ENCODE data around the gene UNC119B.
"Not testable (repeated sequence)": the region's sequence is repeated elsewhere in the genome, so short reads cannot be mapped to it uniquely, and the experiment has no call there.

UNC119B gene

GRCh38 chr12:120710031-120710804 lies at the start of gene UNC119B:
TSS of gene UNC119B (plus strand) at chr12:120710458. CDS start at chr12:120710475, 17 bp downstream.
- DNase-seq: peak; percentile 69

DNA sequence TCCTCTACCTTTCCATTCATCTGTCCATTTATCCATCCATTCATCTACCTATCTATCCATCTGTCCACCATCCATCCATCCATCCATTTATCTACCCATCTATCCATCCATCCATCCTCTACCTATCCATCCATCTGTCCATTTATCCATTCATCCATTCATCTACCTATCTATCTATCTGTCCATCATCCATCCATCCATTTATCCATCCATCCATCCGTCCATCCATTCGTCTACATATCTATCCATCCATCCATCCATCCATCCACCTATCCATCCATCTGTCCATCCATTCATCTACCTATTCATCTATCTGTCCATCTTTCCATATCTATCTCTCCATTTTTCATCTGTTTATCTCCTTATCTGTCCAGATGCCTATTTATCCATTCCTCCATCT lies 48.8 kb upstream of the UNC119B start:
- DNase-seq: no peak

DNA sequence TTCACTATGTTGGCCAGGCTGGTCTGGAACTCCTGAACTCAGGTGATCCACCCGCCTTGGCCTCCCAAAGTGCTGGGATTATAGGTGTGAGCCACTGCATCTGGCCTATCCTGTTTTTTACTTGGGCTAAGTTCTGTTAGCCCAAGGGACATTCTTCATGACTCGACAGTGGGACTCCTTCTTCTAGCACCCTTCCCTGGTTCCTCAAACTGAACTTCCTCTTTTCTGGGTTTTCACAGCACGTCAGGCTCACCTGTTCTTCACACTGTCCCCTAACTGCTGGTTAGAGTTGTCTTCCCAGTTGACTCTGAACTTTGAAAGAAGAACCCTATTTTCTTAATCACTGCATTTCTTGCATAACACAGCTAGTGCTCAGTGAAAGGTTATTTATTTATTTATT lies 47.4 kb upstream of the UNC119B start:
- no peak for DNase-seq

DNA sequence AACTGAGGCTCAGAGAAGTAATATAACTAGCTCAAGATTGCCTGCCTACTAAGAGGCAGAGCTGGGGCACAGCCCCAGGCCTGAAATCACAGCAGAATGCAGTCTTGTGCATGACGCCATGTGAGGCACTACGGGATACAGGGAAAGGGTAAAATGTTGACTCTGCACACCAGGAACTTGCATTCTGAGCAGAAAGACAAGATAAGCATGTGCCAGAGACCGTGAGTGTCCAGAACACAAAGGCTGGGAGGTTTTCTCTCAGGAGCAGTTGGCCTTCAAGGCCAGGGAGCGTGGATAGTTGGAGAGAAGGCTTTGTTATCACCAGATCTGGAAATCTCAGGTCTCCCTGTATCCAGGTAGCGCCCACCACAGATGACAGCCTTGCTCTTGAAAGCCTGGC lies 46.5 kb upstream of the UNC119B start:
- DNase-seq: no peak

DNA sequence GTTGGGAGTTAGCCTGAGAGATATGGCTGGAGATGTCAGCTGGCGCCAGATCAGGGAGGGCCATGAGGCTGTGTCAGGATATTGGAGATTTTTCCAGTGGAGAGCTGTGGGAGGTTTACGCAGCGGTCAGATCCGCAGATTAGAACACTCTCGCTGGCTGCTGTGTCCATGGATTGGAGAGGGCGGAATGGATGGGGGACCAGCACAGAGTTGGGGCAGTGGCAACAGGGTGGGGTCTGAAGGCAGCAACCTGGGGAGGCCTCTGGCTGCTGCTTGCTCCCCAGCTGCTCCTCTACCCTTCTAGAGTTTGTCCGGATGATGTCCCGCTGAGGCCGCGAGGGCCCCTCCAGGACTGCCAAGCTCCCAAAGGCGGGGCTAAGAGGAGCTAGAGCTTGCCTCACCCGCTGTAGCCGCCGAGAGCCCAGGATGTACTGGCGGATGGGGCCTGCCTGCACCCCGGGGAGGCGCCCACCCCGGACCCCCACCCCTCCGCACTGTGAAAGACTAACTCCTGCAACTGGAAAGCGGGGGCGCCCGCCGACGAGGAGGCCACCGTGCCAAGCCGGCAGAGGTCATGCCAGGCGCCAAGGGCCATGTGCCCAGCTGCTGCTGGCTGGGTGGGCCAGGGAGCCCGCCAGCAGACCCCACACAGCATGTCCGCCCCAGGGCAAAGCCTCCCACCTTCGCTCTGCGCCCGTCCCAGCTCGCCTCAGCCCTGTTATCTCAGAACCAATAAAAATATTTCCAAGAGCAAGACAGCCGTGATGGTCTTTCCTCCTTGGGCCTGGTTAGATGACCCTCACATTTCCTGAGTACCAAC lies 43.5 kb upstream of the UNC119B start:
- no peak for DNase-seq

GRCh38 chr12:120668091-120668867 lies 42.0 kb upstream of the UNC119B start:
- no peak for DNase-seq

GRCh38 chr12:120668868-120669840 lies 41.1 kb upstream of the UNC119B start:
- no peak for DNase-seq

DNA sequence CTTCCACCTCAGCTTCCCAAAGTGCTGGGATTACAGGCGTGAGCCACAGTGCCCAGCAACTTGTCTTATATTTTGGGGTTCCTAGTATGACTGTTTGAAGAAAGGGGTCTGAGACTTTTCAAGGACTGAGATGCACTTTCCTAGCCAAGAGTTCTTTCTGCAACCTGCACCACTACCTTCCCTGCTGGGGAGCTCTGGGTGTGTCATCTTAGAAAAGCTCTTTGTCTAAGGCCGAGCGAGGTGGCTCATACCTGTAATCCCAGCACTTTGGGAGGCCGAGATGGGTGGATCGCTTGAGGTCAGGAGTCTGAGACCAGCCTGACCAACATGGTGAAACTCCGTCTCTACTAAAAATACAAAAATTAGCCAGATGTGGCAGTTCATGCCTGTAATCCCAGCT lies 40.0 kb upstream of the UNC119B start:
- not testable (repeated sequence) for DNase-seq

DNA sequence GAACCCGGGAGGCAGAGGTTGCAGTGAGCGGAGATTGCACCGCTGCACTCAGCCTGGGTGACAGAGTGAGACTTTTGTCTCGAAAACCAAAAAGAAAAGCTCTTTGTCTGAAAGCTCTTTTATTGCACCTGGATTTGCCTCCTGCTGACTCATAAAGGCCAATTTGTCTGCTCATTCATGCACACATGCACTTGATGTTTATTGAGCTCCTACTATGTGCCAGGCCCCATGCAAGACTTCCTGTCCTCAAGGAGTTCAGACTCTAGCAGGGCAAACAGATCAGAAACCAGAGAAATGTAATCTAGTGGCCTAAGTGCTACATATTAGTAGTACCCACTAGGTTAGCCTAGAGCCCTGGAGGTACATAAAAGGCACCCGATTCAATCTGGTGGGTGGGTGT lies 39.6 kb upstream of the UNC119B start:
- no peak for DNase-seq

- no peak for DNase-seq
Observed at GRCh38 chr12:120674097-120674636, 36.1 kb upstream of the UNC119B start.

DNA sequence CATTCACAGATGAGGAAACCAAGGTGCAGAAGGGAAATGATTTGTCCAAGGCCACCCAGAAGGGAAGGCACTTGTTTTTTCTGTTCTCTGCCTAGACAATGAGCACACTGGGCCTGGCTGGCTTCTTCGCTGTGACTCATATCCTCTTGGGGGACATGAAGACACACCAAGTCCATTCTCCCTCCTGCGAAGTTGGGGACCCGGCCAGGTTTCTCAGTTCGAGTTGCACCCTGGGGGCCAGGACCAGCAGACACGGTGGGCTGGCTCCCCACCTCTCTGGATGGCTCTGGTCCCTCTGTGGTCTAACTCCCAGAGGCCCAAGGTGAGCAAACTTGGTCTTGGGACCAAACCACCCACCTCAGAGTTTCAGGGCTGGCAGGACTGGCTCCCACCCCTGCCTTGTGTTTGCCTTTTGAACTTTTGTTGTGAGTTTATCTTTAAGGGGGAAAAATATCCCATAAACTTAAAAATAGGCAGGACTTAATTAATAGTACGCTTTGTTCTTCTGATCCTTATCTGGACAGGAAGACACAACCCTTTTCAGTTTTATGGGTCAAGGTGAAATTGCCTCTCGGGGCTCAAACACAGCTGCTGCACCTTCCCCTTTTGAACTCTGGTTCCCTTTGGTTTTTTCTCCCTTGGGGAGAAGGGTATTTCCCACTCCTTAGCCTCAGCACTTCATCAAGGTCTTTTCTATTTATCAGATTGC lies 32.3 kb upstream of the UNC119B start:
- DNase-seq: peak; percentile 73

DNA sequence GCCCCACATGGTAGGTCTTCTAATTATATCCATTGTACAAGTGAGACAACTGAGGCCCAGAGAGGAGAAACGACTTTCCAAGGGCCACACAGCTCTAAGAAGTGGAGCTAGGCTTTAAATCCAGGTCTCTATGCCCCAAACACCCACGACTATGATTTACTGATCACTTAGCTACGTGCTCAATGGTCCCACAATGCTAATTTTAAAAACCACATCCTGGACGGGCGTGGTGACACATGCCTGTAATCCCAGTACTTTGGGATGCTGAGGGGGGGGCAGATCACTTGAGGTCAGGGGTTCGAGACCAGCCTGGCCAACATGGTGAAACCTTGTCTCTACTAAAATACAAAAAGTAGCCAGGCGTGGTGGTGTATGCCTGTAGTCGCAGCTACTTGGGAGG lies 31.7 kb upstream of the UNC119B start:
- peak; percentile 30 for DNase-seq

- no peak for DNase-seq
Observed at GRCh38 chr12:120680165-120680738, 30.0 kb upstream of the UNC119B start.

DNA sequence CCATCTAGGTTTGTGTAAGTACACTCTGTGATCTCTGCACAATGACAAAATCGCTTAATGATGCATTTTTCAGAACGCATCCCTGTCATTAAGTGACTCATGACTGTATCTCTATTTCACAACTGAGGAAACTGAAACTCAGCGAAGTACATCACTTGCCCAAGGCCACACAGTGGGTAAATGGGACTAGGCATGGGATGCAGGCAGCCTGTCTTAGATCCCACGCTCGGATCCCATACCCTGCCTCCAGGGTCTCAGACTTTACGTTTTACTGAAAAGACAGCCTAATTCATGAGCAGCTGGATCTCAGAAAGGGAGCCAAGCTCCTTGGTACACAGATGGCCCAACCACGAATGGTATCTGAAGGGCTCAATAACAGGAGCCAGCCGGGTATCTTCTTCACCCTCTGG lies 25.7 kb upstream of the UNC119B start:
- DNase-seq: peak; percentile 76

- no peak for DNase-seq
Observed at GRCh38 chr12:120685522-120685921, 24.7 kb upstream of the UNC119B start.

DNA sequence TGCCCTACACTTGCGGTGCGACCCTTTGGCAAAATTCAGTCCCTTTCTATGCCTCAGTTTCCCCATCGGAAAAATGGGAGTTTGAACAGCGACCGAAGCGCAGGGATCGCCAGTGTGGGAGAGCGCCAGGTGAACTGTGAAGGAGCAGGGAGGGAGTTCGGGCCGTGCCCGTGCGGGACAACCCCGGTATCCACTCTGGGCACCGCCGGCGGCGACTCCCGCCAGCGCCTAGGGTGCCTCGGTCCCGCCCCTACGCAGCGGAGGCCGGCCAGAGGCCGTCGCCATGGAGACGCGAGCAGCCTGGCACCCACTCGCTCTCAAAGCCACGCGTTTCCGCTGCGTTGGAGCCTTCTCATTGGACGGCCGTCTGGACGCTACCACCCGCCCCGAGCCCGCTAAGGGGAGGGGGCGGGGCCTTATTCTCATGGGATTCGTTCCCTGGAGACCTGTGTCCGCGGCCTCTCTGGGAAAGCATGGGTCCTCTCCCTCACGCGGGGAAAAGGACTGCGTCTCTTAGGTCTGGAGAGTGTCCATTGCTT lies 24.0 kb upstream of the UNC119B start:
- peak; percentile 98 for DNase-seq

DNA sequence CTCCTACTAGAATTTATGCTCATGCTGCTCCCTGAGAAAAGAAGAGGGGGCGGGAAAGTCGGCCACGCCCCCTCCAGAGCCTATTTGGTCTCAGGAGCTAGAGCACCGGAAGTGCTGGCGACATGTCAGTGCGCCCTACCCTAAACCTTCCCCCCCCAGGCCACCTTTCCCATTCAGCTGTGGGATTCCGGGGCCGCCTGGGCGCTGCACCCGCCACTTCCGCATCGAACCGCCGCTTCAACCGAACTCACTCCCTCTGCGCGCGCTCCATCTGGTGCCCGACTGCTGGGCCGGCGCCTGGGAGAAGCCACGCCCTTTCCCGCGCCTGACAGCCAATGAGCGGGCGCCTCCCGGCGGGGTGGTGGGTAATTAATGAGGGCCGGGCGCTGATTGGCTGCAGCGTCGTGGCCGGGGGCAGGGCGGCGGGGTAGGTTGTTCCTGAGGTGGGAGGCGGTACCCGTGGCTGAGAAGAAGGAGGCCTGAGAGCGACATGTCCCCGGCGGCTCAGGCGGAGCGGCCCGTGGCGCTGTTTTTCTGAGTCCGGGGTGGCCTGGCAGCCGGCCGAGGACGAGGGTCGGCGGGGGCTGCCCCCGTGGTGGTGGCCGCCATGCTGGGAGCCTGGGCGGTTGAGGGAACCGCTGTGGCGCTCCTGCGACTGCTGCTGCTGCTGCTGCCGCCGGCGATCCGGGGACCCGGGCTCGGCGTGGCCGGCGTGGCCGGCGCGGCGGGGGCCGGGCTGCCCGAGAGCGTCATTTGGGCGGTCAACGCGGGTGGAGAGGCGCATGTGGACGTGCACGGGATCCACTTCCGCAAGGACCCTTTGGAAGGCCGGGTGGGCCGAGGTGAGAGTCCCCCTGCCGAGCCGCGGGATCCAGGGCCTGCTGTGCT lies 23.3 kb upstream of the UNC119B start, which contains the start of gene MLEC:
Gene MLEC (plus strand): TSS at position 460 of the 888 bp plus-strand sequence. CDS start 148 bp downstream, at position 608.
- peak; percentile 99 for DNase-seq

DNA sequence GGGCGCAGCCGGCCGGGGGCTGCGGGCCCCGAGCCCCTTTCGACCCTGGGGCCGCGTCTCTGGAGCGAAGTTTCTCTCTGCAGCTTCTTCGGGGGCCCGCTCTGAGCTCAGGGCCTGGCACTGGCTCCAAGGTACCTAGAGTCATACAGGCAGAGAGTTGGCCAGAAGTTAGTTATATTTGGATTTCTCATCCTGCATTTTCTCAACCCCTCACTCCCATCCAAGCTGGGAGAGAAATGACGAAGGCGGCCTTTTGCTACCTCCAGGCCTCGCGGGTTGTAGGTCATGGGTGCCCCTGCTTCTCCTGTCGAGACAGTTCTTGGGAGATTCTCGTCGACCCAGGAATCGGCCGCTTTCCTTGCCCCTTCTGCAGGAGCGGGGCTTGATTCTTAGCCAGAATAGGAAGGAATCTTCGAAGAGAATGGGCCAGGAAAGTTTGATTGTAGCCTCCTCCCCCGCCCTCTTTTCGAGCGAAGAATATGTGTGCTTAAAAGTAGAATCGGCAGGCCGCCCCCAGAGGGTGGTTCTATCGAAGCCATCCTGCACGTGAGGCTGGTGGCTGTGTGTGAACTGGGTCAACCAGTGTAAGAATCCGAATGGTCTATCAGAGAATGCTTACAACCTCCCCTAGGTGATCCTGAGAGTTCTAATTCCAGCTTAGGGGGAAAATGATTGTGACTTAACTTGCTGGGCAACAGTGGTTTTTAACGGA lies 22.5 kb upstream of the UNC119B start:
- peak; percentile 34 for DNase-seq
